HepG2 (cell line): ENCODE results near the gene AOX1. TPM values are rescaled to one million over a fixed set of nuclear protein-coding genes. Genes with fewer than 3 reads are reported as not detected.

Experiments
- ATAC-seq: fragments of 200-7000 bp; cut with Tn5 transposase; 3 replicates; pipeline ENCODE4 v1.9.1; 2020; ENCODE audit warnings: mild to moderate bottlenecking, moderate library complexity
- BruUV-seq: library from RNA; stranded (reverse); fragments of 400-500 nt; replicated peaks from 2 replicates; lab custom pipeline; 2021; lab: Mats Ljungman, UMichigan
- CTCF ChIA-PET: fragments of 300-600 bp; formaldehyde crosslinking; extraction: SDS; loops from one replicate; lab custom pipeline; 2021; ENCODE audit warnings: low total read pairs, inconsistent platforms, low intra/inter-chr PET ratio; lab: Yijun Ruan, JAX
- POLR2A ChIA-PET: fragments of 350-600 bp; sonication (Branson Sonifier 250); formaldehyde crosslinking; loops from one replicate; lab custom pipeline; 2020; ENCODE audit warnings: antibody characterized with exemption, inconsistent platforms; lab: Yijun Ruan, JAX
- DNase-seq: peaks from one replicate; pipeline ENCODE4 v3.0.0-alpha.2; 2015; ENCODE audit warnings: low spot score
- FAIRE-seq: peaks from 3 replicates; lab custom pipeline; 2011; peaks lifted over from hg19 to GRCh38; lab: Jason Lieb, UNC
- H2AFZ ChIP-seq: one replicate; pipeline ENCODE4 v1.6.1; 2011; ENCODE audit warnings: low read length, inconsistent platforms
- H3K27ac ChIP-seq: fragments of 300-600 bp; 3 replicates; pipeline ENCODE4 v1.8.0; 2011; ENCODE audit warnings: mixed run types, mild to moderate bottlenecking, mixed read lengths, low read length, inconsistent platforms; ENCODE audit not compliant: insufficient read depth; ENCODE audit errors: extremely low read length
- H3K27me3 ChIP-seq, 2 experiments: fragments of 200-600 bp in 1 of 2; 2 replicates in 1 of 2; 3 replicates in 1 of 2; pipeline versions ENCODE4 v1.6.0 to v1.8.0; 2011; ENCODE audit warnings: low read length in 2 of 2, mild to moderate bottlenecking in 2 of 2, moderate library complexity in 2 of 2, inconsistent platforms in 1 of 2; ENCODE audit not compliant: insufficient read depth in 2 of 2, control insufficient read depth in 1 of 2
- H3K36me3 ChIP-seq, 2 experiments: fragments of 200-600 bp in 1 of 2; replicated peaks in 1 of 2; 2 replicates in 1 of 2; 3 replicates in 1 of 2; pipeline versions ENCODE4 v1.5.1 to v1.8.0; 2011; ENCODE audit warnings: low read length in 2 of 2, inconsistent platforms in 1 of 2; ENCODE audit not compliant: insufficient read depth in 2 of 2, control insufficient read depth in 1 of 2
- H3K4me1 ChIP-seq: 2 replicates; pipeline ENCODE4 v1.5.1; 2012; ENCODE audit warnings: low read length, inconsistent platforms; ENCODE audit not compliant: insufficient read depth
- H3K4me2 ChIP-seq: 2 replicates; pipeline ENCODE4 v1.6.0; 2011; ENCODE audit warnings: low read depth, low read length, inconsistent platforms
- H3K4me3 ChIP-seq, 3 experiments: fragments of 200-600 bp in 1 of 3; sonication (generic), shearing (Covaris generic) in 1 of 3; replicated peaks in 1 of 3; 2 replicates each; pipeline ENCODE4 v1.5.1; 2011 to 2016; ENCODE audit warnings: low read length in 3 of 3, inconsistent platforms in 2 of 3, low read depth in 2 of 3, mild to moderate bottlenecking in 2 of 3, control low read depth in 1 of 3, mixed read lengths in 1 of 3; ENCODE audit not compliant: insufficient read depth in 1 of 3
- H3K79me2 ChIP-seq: one replicate; pipeline ENCODE4 v1.6.1; 2011; ENCODE audit warnings: low read length, inconsistent platforms; ENCODE audit not compliant: insufficient read depth
- H3K9ac ChIP-seq: 2 replicates; pipeline ENCODE4 v1.6.0; 2011; ENCODE audit warnings: mild to moderate bottlenecking, low read depth, low read length, inconsistent platforms; ENCODE audit not compliant: insufficient read depth
- H3K9me3 ChIP-seq: 2 replicates; pipeline ENCODE4 v1.5.1; 2012; ENCODE audit warnings: mild to moderate bottlenecking, low read length
- H4K20me1 ChIP-seq: 2 replicates; pipeline ENCODE4 v1.6.0; 2011; ENCODE audit warnings: inconsistent platforms, mild to moderate bottlenecking, low read length, moderate library complexity; ENCODE audit not compliant: insufficient read depth
- CC2D1A ChIP-seq: sonication (generic); formaldehyde crosslinking; IDR thresholded peaks from 2 replicates; pipeline ENCODE4 v1.8.1; 2023; ENCODE audit warnings: mild to moderate bottlenecking, missing genetic modification reagents
- EHMT2 ChIP-seq: fragments of 200-600 bp; sonication (generic); IDR thresholded peaks from 2 replicates; pipeline ENCODE4 v1.7.0; 2017; ENCODE audit warnings: antibody characterized with exemption, low read depth, low read length, borderline replicate concordance
- HNF4A ChIP-seq: sonication (generic); formaldehyde crosslinking; IDR thresholded peaks from 2 replicates; pipeline ENCODE4 v1.4.0; 2020; ENCODE audit warnings: missing genetic modification reagents
- KDM3A ChIP-seq: IDR thresholded peaks from 2 replicates; pipeline ENCODE4 v1.6.1; 2018; ENCODE audit warnings: low read depth, missing compliant biosample characterization
- MYNN ChIP-seq: sonication (generic); formaldehyde crosslinking; IDR thresholded peaks from 2 replicates; pipeline ENCODE4 v1.4.0; 2020; ENCODE audit warnings: mild to moderate bottlenecking, low read depth, missing genetic modification reagents
- NR2F6 ChIP-seq, 2 experiments: IDR thresholded peaks; 2 replicates each; pipeline ENCODE4 v1.6.1; 2016; ENCODE audit warnings: antibody characterized with exemption in 1 of 2, mild to moderate bottlenecking in 1 of 2
- PAXIP1 ChIP-seq: sonication (generic); formaldehyde crosslinking; conservative IDR thresholded peaks from 2 replicates; pipeline ENCODE4 v1.4.0; 2020; ENCODE audit warnings: mild to moderate bottlenecking, missing genetic modification reagents, moderate library complexity
- PTBP1 ChIP-seq: fragments of 200-400 bp; formaldehyde crosslinking; IDR thresholded peaks from 2 replicates; pipeline ENCODE4 v1.6.1; 2018; ENCODE audit warnings: low read length, low read depth; ENCODE audit not compliant: poor library complexity, severe bottlenecking
- SKI ChIP-seq: fragments of 450-650 bp; IDR thresholded peaks from one replicate; pipeline ENCODE4 v1.6.1; 2018; ENCODE audit warnings: mild to moderate bottlenecking; ENCODE audit not compliant: partially characterized antibody
- TBX3 ChIP-seq: fragments of 450-650 bp; IDR thresholded peaks from 2 replicates; pipeline ENCODE4 v1.6.1; 2017; ENCODE audit warnings: antibody characterized with exemption, mild to moderate bottlenecking, inconsistent platforms, borderline replicate concordance
- TOPORS ChIP-seq: sonication (generic); formaldehyde crosslinking; IDR thresholded peaks from 2 replicates; pipeline ENCODE4 v1.8.0; 2023; ENCODE audit warnings: mild to moderate bottlenecking, missing genetic modification reagents
- TRAFD1 ChIP-seq: sonication (generic); formaldehyde crosslinking; IDR thresholded peaks from 2 replicates; pipeline ENCODE4 v1.5.1; 2020; ENCODE audit warnings: missing genetic modification reagents, mild to moderate bottlenecking, borderline replicate concordance
- YEATS4 ChIP-seq: sonication (generic); formaldehyde crosslinking; IDR thresholded peaks from 2 replicates; pipeline ENCODE4 v1.4.0; 2020; ENCODE audit warnings: missing genetic modification reagents, borderline replicate concordance
- ZFP36 ChIP-seq: fragments of 150-350 bp; IDR thresholded peaks from 2 replicates; pipeline ENCODE4 v1.6.1; 2018; ENCODE audit warnings: borderline replicate concordance, low read length, low read depth; ENCODE audit not compliant: partially characterized antibody
- ZNF496 ChIP-seq: sonication (generic); formaldehyde crosslinking; IDR thresholded peaks from 2 replicates; pipeline ENCODE4 v1.8.1; 2023; ENCODE audit warnings: mild to moderate bottlenecking, moderate library complexity, missing genetic modification reagents; ENCODE audit not compliant: insufficient replicate concordance
- ZNF678 ChIP-seq: sonication (generic); formaldehyde crosslinking; IDR thresholded peaks from 2 replicates; pipeline ENCODE4 v1.4.0; 2020; ENCODE audit warnings: mild to moderate bottlenecking, missing genetic modification reagents
- WGBS: methylation state at CpG from one replicate; pipeline ENCODE4 v1.1.6; 2017; ENCODE audit warnings: low lambda C conversion rate; 5-methylcytosine and 5-hydroxymethylcytosine counted together
- in situ Hi-C: cut with HindIII; loops from 2 replicates; pipeline ENCODE4 v1.10.0; 2017; ENCODE audit warnings: low pct_unique_long_range_greater_than_20kb; ENCODE audit not compliant: extremely low pct_ligation_motif_present
- intact Hi-C: fragments of 100-400 bp; cut with micrococcal nuclease; formaldehyde crosslinking; loops from one replicate; pipeline ENCODE4 v1.10.0; 2022; ENCODE audit not compliant: unreplicated experiment
- polyA plus RNA-seq, 8 experiments: library from polyadenylated mRNA; depleted of rRNA in 3 of 8; stranded (reverse) in 7 of 8; unstranded in 1 of 8; fragments of >200 nt; fragmentation: Illumina TruSeq in 4 of 8; extraction: Trizol in 4 of 8; gene quantifications; 2 replicates each; pipeline versions ENCODE4 v1.2.1 to v1.2.3, GENCODE V29; 2011 to 2016; ENCODE audit warnings: low read depth in 4 of 8, missing spikeins in 1 of 8, mixed read lengths in 1 of 8; ENCODE audit not compliant: insufficient read depth in 1 of 8
- total RNA-seq, 5 experiments: library from RNA; depleted of rRNA; stranded (reverse); fragments of >200 nt; fragmentation: Illumina TruSeq; extraction: Trizol; gene quantifications; 2 replicates each; pipeline ENCODE4 v1.2.3, GENCODE V29; 2016; ENCODE audit warnings: low read depth in 1 of 5
- TF ChIP-seq, protein P1 (sequence below): sonication (generic); formaldehyde crosslinking; IDR thresholded peaks from 2 replicates; pipeline ENCODE4 v1.9.0; 2021; ENCODE audit warnings: missing genetic modification reagents, borderline replicate concordance

The AOX1 gene
- total and polyA plus RNA-seq, 2 of the 13 experiments (the other 11 are each of a cell fraction or from before 2014, with no cell fraction given) = 9.2 to 18.0 TPM

GRCh38 chr2:200538139-200538538 is 47.7 kb upstream of the AOX1 start:
- no TSS peak for BruUV-seq
- H3K27me3 ChIP-seq = no peaks in the 10 kb centered on the region
- ChIA-PET POLR2A (no interaction called here), CTCF (no interaction called here)
- H3K36me3 ChIP-seq = peaks cover 9 to 69% of the 10 kb centered on the region in 2 experiments
- no peak for DNase-seq
- H2AFZ ChIP-seq = no peak overlapping the region
- H3K4me2 ChIP-seq = no peak overlapping the region
- no peaks in the 10 kb centered on the region for H3K4me1 ChIP-seq
- no peak for FAIRE-seq
- intact Hi-C loops = no loop called here
- in situ Hi-C loops = no loop called here
- no peaks in the 10 kb centered on the region for H3K9me3 ChIP-seq
- H4K20me1 ChIP-seq = no peaks in the 10 kb centered on the region
- no peaks in the 10 kb centered on the region for H3K79me2 ChIP-seq
- H3K4me3 ChIP-seq = no peak overlapping the region
- H3K9ac ChIP-seq = no peak overlapping the region
- WGBS = 96% methylated on average over 1 of the region's 1 CpG
- no peak for ATAC-seq
- no peak overlapping the region for H3K27ac ChIP-seq
- no peak for TF ChIP-seq TRAFD1
- no peak for TF ChIP-seq YEATS4 (CRISPR knock-in tag)
- TF ChIP-seq TOPORS (CRISPR knock-in tag) = no peak
- TF ChIP-seq, protein P1, sequence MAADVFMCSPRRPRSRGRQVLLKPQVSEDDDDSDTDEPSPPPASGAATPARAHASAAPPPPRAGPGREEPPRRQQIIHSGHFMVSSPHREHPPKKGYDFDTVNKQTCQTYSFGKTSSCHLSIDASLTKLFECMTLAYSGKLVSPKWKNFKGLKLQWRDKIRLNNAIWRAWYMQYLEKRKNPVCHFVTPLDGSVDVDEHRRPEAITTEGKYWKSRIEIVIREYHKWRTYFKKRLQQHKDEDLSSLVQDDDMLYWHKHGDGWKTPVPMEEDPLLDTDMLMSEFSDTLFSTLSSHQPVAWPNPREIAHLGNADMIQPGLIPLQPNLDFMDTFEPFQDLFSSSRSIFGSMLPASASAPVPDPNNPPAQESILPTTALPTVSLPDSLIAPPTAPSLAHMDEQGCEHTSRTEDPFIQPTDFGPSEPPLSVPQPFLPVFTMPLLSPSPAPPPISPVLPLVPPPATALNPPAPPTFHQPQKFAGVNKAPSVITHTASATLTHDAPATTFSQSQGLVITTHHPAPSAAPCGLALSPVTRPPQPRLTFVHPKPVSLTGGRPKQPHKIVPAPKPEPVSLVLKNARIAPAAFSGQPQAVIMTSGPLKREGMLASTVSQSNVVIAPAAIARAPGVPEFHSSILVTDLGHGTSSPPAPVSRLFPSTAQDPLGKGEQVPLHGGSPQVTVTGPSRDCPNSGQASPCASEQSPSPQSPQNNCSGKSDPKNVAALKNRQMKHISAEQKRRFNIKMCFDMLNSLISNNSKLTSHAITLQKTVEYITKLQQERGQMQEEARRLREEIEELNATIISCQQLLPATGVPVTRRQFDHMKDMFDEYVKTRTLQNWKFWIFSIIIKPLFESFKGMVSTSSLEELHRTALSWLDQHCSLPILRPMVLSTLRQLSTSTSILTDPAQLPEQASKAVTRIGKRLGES (CRISPR knock-in tag) = no peak
- no peak for TF ChIP-seq ZNF496
- no peak for TF ChIP-seq PAXIP1 (CRISPR knock-in tag)
- no peak for TF ChIP-seq CC2D1A (CRISPR knock-in tag)
- TF ChIP-seq SKI = no peak
- no peak for TF ChIP-seq MYNN (CRISPR knock-in tag)
- no peak for TF ChIP-seq TBX3
- TF ChIP-seq KDM3A (CRISPR knock-in tag) = no peak
- no peak for TF ChIP-seq NR2F6 (IDR thresholded peaks at IDR 0.05)
- TF ChIP-seq NR2F6 (CRISPR knock-in tag; IDR thresholded peaks at IDR 0.05) = no peak
- TF ChIP-seq HNF4A = no peak
- TF ChIP-seq EHMT2 = no peak
- no peak for TF ChIP-seq PTBP1
- TF ChIP-seq ZFP36 = no peak
- TF ChIP-seq ZNF678 = no peak
